RKO (cell line): ENCODE measurements around the gene ATF4.

ENCODE experiments used
- DNase-seq: peaks from one replicate; pipeline ENCODE4 v3.0.0-alpha.2; 2016; ENCODE audit warnings: low spot score

The ATF4 gene, protein sequence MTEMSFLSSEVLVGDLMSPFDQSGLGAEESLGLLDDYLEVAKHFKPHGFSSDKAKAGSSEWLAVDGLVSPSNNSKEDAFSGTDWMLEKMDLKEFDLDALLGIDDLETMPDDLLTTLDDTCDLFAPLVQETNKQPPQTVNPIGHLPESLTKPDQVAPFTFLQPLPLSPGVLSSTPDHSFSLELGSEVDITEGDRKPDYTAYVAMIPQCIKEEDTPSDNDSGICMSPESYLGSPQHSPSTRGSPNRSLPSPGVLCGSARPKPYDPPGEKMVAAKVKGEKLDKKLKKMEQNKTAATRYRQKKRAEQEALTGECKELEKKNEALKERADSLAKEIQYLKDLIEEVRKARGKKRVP

DNA sequence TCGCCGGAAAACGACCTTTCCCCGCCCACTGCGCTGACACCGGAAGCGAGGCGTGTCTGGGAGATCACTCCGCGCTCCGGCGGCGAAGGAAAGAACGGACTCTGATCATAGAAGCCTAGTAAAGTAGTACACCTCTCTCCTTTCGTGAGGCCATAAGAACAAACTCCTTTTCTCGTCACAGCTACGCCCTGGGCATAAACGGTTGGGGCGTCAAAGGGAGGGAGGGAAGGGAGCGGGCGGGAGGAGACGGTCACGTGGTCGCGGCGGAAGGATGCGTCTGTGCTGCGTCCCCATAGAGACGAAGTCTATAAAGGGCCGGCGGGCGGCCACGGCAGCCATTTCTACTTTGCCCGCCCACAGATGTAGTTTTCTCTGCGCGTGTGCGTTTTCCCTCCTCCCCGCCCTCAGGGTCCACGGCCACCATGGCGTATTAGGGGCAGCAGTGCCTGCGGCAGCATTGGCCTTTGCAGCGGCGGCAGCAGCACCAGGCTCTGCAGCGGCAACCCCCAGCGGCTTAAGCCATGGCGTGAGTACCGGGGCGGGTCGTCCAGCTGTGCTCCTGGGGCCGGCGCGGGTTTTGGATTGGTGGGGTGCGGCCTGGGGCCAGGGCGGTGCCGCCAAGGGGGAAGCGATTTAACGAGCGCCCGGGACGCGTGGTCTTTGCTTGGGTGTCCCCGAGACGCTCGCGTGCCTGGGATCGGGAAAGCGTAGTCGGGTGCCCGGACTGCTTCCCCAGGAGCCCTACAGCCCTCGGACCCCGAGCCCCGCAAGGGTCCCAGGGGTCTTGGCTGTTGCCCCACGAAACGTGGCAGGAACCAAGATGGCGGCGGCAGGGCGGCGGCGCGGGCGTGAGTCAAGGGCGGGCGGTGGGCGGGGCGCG is at the start of gene ATF4:
ATF4 (plus strand) TSS at position 337 of the 880 bp plus-strand sequence. CDS start 884 bp downstream, outside the sequence.
- DNase-seq, result no peak

DNA sequence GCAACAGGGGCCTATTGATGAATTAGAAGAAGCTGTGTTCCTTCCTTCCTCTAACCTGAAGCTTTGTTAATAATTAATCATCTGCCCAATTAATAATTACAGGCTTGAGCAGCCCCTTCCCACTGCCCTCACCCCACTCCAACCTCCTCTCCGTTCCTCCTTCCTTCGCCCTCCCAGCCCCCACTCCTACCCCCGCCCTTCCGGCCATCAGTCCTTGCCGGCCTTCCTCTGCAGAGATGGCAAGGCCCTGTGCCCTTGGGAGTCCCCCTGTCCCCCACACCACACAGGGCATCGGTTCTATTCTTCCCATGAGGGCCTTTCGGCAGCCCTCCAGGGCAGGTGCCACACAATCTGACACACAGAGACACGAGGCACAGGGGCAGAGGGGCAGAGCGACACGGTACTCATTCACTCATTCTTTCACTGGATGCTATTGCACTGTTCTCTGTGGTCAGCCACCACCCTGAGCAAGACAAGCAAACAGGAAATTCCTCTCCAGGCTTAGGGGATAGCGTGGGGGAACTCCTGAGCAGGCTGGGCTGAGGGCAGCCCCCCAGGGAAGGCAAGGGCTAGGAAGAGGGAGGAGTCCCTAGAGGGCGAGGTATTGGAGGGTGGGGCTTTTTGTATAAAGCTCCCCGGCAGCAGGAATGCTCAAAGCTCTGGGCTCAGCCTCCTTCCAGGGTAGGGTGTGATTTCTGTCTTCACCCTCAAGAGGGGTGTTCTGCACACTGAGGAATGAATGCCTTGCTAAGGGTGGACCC is 48.8 kb upstream of the ATF4 start:
- DNase-seq, result no peak

DNA sequence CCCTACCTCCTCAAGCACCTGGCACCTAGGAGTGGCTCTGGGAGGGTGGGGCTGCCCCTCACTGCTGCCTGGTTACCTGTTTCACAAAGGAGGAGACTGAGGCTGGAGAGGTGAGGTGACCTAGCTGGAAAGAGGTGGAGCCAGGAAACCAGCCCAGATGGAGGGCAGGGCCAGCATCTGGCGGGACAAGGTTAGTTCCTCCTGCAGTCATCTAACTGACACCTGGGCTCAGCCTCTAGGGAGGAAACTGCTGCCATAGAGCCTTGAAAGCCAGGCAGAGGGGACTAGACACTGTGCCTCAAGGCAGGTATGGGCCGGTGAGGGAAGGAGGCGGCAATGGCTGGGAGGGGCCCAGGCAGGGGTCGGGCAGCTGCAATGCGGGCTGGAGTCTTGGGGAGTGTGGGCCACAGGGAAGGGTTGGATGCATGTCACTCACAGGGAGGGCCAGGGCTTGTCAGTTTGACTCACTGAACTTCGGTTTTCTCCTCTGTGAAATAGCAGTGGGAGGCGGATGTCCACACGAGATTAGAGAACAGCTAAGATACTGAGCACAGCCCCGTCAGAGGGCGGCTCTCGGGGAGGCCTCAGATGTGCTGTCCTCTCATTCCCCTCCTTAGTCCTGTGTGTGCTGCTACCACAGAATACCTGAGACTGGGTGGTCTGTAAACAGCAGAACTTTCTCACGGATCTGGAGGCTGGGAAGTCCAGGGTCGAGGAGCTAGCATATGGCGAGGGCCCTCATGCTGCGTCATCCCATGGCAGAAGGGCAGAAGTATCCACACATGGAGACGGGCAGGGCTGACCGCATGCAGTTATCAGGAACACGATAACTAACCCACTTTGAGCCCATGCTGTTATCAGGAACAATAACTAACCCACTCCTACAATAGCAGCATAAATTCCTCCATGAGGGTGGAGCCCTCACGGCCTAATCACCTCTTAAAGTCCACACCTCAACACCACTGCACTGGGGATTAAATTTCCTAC is 47.5 kb upstream of the ATF4 start:
- no peak for DNase-seq

DNA sequence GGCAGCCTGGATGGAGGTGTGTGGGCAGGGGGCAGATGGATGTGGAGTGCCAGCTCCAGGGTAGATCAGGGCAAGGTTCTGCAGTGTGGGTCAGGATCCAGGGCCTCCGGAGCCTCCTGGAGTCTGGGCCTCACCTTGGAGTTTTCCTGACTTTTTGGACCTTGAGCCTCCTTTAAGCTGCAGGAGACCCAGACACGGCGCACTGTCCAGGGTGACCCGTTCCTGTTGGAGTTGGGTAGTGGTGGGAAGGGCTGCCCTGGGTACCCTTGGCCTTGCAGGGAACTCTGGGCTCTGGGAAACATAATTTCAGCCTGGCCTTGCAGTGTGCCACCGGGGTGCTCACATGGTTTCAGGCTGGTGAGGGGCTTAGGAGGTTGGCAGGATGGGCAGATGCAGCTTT is 46.5 kb upstream of the ATF4 start:
- DNase-seq, result no peak

DNA sequence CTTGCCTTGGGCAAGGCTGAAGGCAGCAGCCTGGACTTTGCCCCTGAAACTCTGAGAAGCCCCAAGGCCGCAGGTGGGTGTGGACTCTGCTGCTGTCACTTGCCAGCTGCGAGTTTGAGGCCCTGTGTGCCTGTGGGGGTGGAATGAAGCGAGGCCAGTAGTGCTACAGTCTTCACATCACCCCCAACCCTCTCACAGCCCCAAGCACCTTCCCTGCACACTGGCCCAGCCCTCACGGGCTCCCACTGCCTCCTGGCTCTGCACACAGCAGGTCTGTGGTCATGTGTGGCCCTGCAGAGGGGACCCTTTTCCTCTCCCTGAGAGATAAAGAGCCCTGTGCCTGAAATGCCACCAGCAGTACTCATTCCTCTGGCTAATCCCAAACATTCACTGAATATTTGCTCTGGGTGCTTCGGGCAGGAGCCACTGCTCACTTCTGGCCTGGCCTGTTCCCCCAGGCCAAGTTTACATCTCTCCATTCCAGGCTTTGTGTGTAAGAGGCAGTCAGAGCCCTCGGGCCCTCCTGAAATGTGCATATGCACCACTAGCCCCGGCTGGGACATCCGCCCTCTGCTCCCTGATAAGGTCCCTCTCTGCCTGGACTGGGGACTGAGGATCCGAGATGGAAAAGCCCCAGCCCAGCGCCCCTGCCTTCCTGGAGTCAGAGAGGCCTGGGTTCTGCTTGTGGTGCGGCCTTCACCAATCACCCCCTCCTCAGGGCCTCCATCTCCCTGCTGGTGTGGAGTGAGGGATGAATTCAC is 45.8 kb upstream of the ATF4 start:
- no peak for DNase-seq

DNA sequence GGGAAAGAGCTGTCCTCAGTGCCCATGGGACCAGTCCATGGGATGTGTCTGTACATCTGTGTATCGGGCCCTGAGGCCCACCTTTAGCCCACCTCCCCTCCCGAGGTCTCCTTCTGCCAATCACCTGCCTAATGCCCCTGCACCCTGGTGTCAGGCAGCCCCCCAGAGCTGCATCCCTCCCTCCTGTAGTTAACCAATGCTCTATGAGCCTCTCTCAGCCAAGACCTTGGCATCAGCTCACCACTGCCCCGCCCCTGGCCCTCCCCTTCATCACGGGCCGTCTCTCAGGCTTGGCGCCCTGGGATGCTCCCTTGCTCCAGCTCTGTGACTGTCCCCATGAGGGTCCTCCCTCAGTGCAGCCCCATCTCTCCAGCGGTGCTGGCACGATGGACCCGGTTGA is 45.0 kb upstream of the ATF4 start:
- DNase-seq, result no peak

DNA sequence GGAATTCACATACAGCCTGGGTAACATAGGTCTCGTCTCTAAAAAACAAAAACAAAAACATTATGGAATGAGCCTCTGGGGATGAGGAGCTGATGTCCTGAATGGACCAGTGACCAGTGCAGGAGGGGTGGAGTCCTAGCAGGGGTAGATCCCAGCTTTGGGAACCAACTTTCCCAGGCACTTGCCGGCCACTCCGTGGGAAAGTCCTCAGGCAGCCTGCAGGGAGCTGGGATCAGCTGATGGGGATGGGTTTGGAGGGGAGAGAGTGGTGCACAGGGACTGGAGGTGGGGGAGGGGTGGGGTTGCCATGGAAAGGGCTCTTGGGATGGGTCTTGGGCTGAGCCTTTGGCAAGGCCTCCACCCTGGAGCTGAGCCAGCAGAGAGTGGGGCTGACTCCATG is 44.5 kb upstream of the ATF4 start:
- no peak for DNase-seq

DNA sequence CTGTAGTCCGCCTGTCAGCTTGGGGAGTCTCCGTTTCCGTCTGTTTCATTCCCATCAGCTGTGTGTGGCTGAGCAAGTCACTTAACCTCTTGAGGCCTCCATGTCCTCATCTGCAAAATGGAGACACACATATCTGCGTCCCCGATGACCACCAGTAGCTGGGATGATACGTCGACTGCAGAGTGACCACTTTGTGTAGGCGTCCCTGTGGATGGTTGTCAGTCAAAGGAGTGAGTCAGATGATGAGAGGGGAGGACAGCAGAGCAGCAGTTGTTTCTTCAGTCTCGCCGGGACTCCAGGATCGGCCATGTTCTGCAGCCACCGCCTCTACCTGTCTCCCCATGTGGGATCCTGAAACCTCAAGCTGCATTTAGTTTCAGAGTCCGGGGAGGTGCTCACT is 43.7 kb upstream of the ATF4 start:
- DNase-seq, result no peak

DNA sequence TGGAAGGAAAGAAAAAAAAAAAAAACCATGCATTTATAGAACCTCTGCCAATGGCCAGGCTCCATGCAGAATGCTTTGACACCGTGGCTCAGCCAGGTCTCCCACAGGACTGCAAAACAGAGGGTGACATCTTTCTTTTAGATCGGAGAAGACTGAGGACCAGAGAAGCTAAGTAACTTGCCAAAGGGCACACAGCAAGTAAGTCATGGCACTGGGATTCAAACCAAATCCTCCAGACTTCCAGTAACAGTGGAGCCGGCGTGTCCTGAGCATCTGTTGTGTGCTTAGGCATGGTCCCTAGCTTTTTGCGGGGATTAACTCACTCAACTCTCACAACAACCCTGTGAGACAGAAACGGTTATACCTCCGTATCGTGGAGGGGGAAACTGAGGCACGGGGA is 42.8 kb upstream of the ATF4 start:
- no peak for DNase-seq

DNA sequence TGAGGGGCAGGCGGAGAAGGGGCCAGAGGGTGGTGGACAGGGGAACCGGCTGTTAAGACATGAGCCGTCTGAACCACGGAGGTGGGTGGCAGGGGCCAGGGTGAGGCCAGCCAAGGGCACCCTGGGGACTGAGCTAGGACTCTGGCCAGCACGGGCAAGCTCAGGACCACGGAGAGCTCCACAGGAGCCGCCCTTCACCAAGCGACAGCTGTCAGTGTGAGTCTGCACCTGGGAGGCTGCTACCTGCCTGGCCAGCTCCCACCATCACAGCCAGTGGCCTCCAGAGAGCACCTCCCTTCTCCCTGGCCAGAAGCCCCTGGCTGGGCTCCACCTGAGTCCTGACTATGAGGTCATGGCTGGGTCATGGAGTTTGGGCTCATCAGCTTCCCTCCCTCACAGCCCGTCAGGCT is 41.9 kb upstream of the ATF4 start:
- DNase-seq, result peak; percentile 35

DNA sequence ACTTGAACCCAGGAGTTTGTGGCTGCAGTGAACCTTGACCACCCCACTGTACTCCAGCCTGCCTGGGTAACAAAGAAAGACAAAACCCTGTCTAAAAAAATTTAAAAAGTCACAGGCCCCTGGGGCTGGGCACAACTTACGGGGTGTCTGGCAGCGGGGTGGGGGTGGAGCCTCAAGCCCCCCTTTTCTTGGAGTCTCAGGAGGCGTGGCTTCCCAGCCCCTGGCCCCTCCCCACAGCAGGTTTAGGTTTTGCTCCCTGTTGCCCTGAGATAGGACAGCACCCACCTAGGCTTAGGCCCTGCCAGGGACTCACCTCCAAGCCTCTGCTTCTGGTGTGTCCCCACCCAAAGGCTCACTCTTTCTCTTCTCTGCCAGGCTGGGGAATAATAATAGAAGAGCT is 41.1 kb upstream of the ATF4 start:
- no peak for DNase-seq

DNA sequence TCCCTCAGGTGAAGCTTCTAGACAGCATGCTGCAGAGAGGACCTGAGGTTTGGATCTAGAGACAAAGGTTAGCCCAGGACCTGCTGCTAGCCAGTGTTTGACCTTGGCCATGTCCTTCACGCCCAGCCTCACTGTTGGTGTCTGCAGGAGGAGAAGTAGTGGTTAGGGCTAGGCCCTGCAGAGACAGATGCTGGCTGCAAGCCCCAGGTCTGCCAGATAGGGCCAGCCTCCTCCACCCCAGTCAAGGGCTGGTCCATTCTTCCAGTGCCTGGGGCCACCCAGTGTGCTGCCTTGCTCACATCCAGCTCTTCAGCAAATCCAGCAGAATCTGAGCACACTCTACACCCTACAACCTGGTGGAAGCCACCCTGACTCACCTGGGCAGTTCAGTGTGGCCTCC is 39.8 kb upstream of the ATF4 start:
- DNase-seq, result no peak

DNA sequence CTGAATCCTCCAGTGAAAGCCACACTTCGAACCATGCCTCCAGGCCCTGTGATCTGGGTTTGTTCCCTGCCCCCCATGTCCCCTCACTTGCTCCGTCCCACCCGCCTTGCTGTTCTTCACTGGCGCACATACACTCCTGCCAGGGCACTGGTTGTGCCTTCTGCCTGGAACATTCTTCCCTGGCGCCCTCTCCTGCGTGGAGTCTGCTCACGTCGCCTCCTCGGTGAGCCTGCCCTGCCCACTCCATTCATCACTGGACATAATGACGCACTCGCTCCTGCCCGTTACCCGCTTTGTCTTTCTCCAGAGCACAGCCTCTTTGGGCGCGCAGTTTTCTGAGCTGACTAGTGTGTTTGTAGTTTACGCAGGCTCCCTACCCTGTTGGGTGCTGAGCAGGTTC is 39.3 kb upstream of the ATF4 start:
- no peak for DNase-seq

DNA sequence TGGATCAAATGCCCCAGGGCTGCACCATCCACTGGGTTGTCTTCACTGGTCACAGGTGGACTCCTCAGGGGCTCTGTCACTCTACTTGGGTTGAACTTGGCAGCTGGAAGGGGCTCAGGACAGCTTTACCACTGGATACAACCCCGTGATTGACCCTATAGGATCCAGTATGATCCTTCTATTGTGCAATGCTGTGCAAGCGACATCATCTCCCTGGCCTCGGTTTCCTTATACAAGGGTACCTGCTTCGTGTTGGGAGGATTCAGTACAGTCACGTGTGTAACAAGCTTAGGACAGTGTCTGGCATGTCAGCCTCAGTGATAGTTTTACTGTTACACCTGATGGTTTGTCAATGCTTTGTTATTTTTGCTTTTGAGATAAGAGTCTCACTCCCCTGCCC is 38.8 kb upstream of the ATF4 start:
- no peak for DNase-seq

DNA sequence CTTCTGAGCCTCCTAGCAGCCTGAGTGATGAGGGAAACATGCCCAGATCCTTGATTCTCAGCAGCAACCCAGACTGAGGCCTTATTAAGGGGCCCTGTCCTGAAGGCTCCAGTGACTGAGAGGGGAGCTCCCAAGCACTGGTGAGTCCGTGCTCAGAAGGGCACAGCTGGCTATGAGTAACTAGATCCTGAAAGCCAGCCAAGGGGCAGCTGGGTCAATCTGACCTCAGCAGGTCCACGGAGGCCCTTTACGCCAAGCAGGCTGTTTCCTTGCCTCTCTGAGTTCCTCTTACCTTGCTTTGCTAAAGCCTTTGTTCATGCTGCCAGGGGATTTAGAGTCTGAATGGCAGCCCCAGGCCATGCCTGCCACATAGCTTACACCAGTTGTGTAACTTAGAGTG is 37.6 kb upstream of the ATF4 start:
- DNase-seq, result peak; percentile 76

DNA sequence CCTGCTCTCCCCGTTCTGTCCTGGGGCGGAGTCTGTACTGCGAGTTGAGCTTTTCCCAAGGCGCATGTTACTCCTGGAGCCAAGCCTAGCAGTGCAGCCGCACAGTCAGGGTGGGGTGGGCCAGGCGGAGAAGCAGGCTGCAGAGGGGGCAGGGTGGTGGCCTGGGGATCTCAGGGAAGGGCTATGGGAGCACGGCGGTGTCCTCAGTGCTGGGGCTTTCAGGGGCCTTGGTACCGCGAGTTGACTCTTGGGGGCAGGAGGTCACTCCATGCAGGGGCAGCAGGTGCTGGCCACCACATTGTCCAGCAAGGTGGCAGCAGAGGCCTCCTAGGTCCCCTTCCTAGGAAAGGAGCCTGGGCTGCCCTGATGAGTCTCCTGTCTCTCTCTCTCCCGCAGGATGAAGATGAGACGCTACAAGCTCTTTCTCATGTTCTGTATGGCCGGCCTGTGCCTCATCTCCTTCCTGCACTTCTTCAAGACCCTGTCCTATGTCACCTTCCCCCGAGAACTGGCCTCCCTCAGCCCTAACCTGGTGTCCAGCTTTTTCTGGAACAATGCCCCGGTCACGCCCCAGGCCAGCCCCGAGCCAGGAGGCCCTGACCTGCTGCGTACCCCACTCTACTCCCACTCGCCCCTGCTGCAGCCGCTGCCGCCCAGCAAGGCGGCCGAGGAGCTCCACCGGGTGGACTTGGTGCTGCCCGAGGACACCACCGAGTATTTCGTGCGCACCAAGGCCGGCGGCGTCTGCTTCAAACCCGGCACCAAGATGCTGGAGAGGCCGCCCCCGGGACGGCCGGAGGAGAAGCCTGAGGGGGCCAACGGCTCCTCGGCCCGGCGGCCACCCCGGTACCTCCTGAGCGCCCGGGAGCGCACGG is 33.2 kb upstream of the ATF4 start:
- DNase-seq, result no peak

DNA sequence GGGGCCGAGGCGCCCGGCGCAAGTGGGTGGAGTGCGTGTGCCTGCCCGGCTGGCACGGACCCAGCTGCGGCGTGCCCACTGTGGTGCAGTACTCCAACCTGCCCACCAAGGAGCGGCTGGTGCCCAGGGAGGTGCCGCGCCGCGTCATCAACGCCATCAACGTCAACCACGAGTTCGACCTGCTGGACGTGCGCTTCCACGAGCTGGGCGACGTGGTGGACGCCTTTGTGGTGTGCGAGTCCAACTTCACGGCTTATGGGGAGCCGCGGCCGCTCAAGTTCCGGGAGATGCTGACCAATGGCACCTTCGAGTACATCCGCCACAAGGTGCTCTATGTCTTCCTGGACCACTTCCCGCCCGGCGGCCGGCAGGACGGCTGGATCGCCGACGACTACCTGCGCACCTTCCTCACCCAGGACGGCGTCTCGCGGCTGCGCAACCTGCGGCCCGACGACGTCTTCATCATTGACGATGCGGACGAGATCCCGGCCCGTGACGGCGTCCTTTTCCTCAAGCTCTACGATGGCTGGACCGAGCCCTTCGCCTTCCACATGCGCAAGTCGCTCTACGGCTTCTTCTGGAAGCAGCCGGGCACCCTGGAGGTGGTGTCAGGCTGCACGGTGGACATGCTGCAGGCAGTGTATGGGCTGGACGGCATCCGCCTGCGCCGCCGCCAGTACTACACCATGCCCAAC is 32.4 kb upstream of the ATF4 start:
- no peak for DNase-seq

DNA sequence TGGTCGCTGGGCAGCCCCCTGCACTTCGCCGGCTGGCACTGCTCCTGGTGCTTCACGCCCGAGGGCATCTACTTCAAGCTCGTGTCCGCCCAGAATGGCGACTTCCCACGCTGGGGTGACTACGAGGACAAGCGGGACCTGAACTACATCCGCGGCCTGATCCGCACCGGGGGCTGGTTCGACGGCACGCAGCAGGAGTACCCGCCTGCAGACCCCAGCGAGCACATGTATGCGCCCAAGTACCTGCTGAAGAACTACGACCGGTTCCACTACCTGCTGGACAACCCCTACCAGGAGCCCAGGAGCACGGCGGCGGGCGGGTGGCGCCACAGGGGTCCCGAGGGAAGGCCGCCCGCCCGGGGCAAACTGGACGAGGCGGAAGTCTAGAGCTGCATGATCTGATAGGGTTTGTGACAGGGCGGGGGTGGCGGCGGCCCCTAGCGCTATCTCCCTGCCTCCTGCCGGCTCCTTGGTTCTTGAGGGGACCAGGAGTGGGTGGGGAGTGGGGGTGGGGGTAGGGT is 31.7 kb upstream of the ATF4 start:
- no peak for DNase-seq
